Measurements from ENCODE around the gene CYP4F3. TPM values are rescaled to one million over a fixed set of nuclear protein-coding genes. Genes with fewer than 3 reads are reported as not detected.

CYP4F3 gene
- total RNA-seq, 1 donor from 2014 or later, result not detected

DNA sequence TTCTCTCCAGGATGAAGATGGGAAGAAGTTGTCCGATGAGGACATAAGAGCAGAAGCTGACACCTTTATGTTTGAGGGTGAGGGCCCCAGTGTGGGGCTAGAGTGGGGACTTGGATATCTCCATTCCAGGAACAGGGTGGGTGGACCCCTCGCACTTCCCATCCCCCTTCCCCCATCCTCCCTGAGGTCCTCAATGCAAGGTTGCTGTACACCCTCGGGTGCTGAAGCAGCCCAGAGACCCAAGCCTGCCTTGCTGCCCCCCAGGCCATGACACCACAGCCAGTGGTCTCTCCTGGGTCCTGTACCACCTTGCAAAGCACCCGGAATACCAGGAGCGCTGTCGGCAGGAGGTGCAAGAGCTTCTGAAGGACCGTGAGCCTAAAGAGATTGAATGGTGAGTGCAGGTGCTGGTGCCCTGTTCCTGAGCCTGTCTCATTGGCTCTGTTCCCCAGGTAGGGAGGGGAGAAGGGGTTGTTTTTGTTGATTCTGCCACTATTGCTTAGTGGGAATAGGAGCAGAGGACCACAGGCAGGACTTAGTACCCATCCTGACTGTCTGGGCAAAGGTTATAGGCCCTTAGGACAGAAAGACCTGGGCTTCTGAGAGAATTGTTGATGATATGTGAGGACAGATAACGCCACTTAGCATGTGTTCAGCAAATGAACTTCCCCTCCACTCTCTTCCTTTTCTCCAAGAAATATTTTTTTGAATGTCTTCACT is 12.0 kb downstream of the CYP4F3 start:
- Mint-ChIP-seq H3K36me3 (ENCODE audit: unreplicated experiment) (no peaks in the 10 kb centered on the region), H3K27ac (ENCODE audit: unreplicated experiment) (no peak overlapping the region), H3K4me3 (ENCODE audit: unreplicated experiment) (no peak overlapping the region), H3K27me3 (ENCODE audit: unreplicated experiment) (no peaks in the 10 kb centered on the region), H3K9me3 (ENCODE audit: unreplicated experiment) (peaks cover 6% of the 10 kb centered on the region), H3K4me1 (ENCODE audit: unreplicated experiment) (no peaks in the 10 kb centered on the region)
- TF ChIP-seq, protein P1, sequence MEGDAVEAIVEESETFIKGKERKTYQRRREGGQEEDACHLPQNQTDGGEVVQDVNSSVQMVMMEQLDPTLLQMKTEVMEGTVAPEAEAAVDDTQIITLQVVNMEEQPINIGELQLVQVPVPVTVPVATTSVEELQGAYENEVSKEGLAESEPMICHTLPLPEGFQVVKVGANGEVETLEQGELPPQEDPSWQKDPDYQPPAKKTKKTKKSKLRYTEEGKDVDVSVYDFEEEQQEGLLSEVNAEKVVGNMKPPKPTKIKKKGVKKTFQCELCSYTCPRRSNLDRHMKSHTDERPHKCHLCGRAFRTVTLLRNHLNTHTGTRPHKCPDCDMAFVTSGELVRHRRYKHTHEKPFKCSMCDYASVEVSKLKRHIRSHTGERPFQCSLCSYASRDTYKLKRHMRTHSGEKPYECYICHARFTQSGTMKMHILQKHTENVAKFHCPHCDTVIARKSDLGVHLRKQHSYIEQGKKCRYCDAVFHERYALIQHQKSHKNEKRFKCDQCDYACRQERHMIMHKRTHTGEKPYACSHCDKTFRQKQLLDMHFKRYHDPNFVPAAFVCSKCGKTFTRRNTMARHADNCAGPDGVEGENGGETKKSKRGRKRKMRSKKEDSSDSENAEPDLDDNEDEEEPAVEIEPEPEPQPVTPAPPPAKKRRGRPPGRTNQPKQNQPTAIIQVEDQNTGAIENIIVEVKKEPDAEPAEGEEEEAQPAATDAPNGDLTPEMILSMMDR (IDR thresholded peaks at IDR 0.05), result no peak
- peak; percentile 71 for DNase-seq (ENCODE audit: extremely low spot score, unreplicated experiment)

- H3K27me3 Mint-ChIP-seq (ENCODE audit: unreplicated experiment), result no peaks in the 10 kb centered on the region
- H3K36me3 Mint-ChIP-seq (ENCODE audit: unreplicated experiment), result no peaks in the 10 kb centered on the region
- H3K4me1 Mint-ChIP-seq (ENCODE audit: unreplicated experiment), result no peaks in the 10 kb centered on the region
- TF ChIP-seq, protein P1 (IDR thresholded peaks at IDR 0.05), result no peak
- no peak overlapping the region for H3K27ac Mint-ChIP-seq (ENCODE audit: unreplicated experiment)
- H3K9me3 Mint-ChIP-seq (ENCODE audit: unreplicated experiment), result peaks cover 12% of the 10 kb centered on the region
- DNase-seq (ENCODE audit: extremely low spot score, unreplicated experiment), result no peak
- no peak overlapping the region for H3K4me3 Mint-ChIP-seq (ENCODE audit: unreplicated experiment)
Measured at GRCh38 chr19:15656467-15656866, 15.8 kb downstream of the CYP4F3 start.

- no peak overlapping the region for H3K27ac Mint-ChIP-seq (ENCODE audit: unreplicated experiment)
- no peak overlapping the region for H3K4me3 Mint-ChIP-seq (ENCODE audit: unreplicated experiment)
- H3K27me3 Mint-ChIP-seq (ENCODE audit: unreplicated experiment), result no peaks in the 10 kb centered on the region
- TF ChIP-seq, protein P1 (IDR thresholded peaks at IDR 0.05), result no peak
- H3K36me3 Mint-ChIP-seq (ENCODE audit: unreplicated experiment), result no peaks in the 10 kb centered on the region
- no peaks in the 10 kb centered on the region for H3K4me1 Mint-ChIP-seq (ENCODE audit: unreplicated experiment)
- DNase-seq (ENCODE audit: extremely low spot score, unreplicated experiment), result peak; percentile 30
- peaks cover 19% of the 10 kb centered on the region for H3K9me3 Mint-ChIP-seq (ENCODE audit: unreplicated experiment)
Measured at GRCh38 chr19:15663247-15663646, 22.6 kb downstream of the CYP4F3 start.

DNA sequence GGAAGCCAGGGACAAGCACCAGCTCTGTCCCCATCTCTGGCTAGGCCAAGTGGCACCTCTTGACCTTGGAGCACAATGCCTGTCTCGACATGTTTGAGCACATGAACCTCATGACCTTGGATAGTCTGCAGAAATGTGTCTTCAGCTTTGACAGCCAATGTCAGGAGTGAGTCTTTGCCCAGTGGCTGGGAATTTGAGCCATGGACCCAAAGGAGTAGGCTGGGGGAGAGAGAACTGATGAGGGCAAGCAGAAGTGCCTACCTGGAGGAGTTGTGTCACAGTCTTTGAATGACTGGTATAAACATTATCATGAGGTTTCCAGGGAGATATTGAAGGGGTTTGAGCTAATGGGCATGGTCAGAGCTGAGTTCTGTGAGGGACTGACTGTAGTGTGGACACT is 25.5 kb downstream of the CYP4F3 start:
- Mint-ChIP-seq H3K36me3 (ENCODE audit: unreplicated experiment) (no peaks in the 10 kb centered on the region), H3K27me3 (ENCODE audit: unreplicated experiment) (no peaks in the 10 kb centered on the region)
- TF ChIP-seq, protein P1 (IDR thresholded peaks at IDR 0.05), result no peak

DNA sequence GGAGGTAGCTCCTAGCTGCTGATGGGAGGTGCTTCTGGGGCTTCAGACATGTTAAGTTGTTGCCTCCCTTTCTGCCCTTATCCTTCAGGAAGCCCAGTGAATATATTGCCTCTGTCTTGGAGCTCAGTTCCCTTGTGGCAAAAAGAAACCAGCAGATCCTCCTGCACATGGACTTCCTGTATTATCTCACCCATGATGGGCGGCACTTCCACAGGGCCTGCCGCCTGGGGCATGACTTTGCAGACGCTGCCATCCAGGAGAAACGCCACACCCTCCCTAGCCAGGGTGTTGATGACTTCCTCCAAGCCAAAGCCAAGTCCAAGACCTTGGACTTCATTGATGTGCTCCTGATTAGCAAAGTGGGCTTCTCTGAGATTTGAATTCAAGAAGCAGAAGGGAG is 26.2 kb downstream of the CYP4F3 start:
- no peaks in the 10 kb centered on the region for H3K27me3 Mint-ChIP-seq (ENCODE audit: unreplicated experiment)
- H3K4me1 Mint-ChIP-seq (ENCODE audit: unreplicated experiment), result no peaks in the 10 kb centered on the region
- DNase-seq (ENCODE audit: extremely low spot score, unreplicated experiment), result peak; percentile 32
- no peaks in the 10 kb centered on the region for H3K36me3 Mint-ChIP-seq (ENCODE audit: unreplicated experiment)
- H3K4me3 Mint-ChIP-seq (ENCODE audit: unreplicated experiment), result no peak overlapping the region
- TF ChIP-seq, protein P1 (IDR thresholded peaks at IDR 0.05), result no peak
- peaks cover 10% of the 10 kb centered on the region for H3K9me3 Mint-ChIP-seq (ENCODE audit: unreplicated experiment)
- no peak overlapping the region for H3K27ac Mint-ChIP-seq (ENCODE audit: unreplicated experiment)

More for the DNA sequence above, 25.5 kb downstream of the CYP4F3 start:
- Mint-ChIP-seq H3K4me1 (ENCODE audit: unreplicated experiment) (no peaks in the 10 kb centered on the region), H3K9me3 (ENCODE audit: unreplicated experiment) (peaks cover 15% of the 10 kb centered on the region), H3K4me3 (ENCODE audit: unreplicated experiment) (no peak overlapping the region), H3K27ac (ENCODE audit: unreplicated experiment) (no peak overlapping the region)
- DNase-seq (ENCODE audit: extremely low spot score, unreplicated experiment), result peak; percentile 60
